Measurements from ENCODE around the gene MYCBP.

MYCBP gene

GRCh38 chr1:38820860-38821259, 52.3 kb downstream of the MYCBP start:
- no peak for DNase-seq (ENCODE audit: low read depth)

- DNase-seq (ENCODE audit: low read depth), result no peak
Observed at GRCh38 chr1:38819516-38819915, 53.6 kb downstream of the MYCBP start.

- no peak for DNase-seq (ENCODE audit: low read depth)
Observed at GRCh38 chr1:38819040-38819439, 54.1 kb downstream of the MYCBP start.

GRCh38 chr1:38818175-38818976, 54.8 kb downstream of the MYCBP start:
- peak; percentile 16 for DNase-seq (ENCODE audit: low read depth)

DNA sequence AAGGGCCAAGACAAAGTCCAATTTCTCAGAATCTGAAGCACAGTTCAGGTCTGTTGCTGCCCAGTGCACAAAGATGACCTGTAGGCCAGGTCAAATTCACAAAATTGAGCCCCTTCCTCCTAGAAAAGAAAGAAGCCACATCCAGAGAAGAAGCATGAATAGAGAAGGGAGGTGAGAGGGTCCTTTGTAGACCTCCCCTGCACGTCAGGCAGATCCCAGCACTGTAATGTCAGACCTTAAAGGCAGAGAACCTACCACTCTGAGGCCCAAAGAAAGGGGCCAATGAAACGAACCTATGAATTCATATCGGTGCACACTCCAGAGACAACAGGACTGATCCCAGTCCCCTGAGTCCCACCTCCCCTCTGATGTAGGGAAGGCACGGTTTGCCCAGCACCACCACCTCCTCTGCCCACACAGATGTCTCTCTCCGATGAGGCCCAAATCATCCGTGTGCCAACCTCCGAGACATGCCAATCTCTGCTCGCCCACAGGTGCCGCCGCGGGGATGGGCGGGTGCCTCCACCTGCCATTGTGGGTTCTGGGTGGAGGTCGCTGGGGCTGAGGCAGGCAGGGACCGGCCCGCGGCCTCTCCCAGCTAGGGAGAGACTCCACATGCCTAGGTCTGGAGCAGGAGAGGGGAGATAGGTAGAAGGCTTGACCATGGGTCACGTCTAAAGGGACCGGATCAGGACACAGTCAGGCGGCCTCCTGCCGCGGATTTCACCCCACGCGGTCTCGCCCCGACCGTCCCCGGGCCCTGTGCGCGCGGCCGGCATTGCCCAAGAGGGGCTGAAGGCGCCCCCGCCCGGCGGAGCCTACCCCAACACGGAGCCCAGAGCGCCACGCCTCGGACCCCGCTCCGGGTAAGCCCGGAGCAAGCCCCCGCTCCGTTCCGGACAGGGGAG, 55.6 kb downstream of the MYCBP start:
- DNase-seq (ENCODE audit: low read depth), result no peak

GRCh38 chr1:38815903-38816627, 57.1 kb downstream of the MYCBP start:
- DNase-seq (ENCODE audit: low read depth), result no peak

GRCh38 chr1:38814984-38815464, 58.1 kb downstream of the MYCBP start:
- DNase-seq (ENCODE audit: low read depth), result no peak

- no peak for DNase-seq (ENCODE audit: low read depth)
Observed at GRCh38 chr1:38814444-38814983, 58.6 kb downstream of the MYCBP start.

DNA sequence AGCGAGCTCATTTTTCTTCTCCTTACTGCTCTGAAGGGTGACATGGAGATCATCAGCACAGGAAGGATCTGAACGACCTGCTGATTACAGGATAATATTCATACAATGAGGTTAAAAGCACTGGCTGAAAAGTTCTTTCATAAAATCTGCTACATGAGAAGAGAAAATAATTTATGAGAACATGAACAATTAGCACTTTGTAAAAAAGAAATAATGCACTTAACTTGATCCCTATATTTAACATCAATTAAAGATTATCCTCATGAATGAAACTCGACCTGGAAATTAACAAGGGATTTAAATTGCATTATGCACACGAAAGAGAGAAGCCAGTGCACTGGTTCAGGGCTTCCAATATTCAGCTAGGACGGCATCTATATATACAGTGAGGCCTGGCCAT, 60.2 kb downstream of the MYCBP start:
- DNase-seq (ENCODE audit: low read depth), result no peak

Data from stimulated activated CD4-positive, alpha-beta T cell treated with anti-CD3 and anti-CD28 coated beads, Interleukin-2, amount 100 ng/mL, for 4 hours (primary cell).